Activated T-helper 1 cell treated with anti-CD3 and anti-CD28 coated beads, Interleukin-2, amount 50 U/mL, for 16 hours (primary cell): Measurements from ENCODE around the gene C10orf90.
"Not testable (repeated sequence)": the region's sequence is repeated elsewhere in the genome, so short reads cannot be mapped to it uniquely, and the experiment has no call there.

Experiments used
- DNase-seq, 2 donors: peaks; one replicate each; pipeline ENCODE4 v3.0.0-alpha.2; 2020; ENCODE audit warnings: low read depth in 1 of 2, low spot score in 1 of 2

C10orf90 gene

DNA sequence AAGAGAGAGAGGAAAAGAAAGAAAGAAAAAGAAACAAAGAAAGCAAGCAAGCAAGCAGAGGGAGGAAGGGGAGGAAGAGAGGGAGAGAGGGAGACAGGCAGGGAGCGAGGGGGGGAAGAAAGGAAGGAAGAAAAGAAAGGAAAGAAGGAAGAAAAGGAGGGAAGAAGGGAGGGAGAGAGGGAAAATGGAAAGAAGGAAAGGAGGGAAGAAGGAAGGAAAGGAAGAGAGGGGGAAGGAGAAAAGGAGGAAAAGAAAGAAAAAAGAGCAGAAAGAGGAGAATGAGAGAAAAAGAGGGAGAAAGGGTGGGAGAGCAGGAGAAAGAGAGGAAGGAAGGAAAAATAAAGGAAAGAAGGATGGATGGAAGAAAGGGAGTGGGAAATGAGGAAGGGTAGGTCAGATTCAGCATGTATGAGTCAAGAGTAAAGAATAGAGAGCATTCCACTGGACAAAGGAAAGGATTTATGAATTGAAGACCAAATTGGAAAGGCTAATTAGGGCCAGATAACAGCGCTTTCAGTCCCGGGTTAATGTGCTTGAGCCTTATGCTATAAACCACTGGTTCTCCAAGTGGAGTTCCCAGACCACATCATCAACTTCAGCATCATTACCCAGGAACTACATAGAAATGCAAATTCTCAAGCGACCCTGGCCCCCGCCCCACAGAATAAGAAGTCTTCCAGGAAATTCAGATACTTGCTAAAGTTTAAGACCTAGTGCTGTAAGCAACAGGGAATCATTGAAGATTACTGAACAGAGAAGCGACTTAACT, 85.1 kb downstream of the C10orf90 start:
- no peak for DNase-seq

DNA sequence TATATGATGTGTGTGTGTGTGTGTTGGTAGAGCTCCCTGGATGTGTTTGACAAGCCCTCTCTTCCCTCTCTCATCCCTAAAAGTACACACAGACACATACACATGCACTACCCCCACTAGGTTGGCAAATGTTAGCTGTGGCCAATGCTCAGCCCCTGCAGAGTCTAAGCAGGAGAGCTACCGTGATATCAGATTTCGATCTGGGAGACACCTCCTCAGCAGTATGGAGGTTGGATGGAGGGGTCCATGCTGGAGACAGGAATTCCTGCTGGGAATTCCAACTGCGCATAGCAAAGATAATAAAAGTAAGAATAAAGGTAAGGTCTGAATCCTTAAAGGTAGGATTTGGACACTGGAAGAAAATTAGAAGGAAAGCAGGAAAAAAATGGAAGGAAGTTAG, 85.7 kb downstream of the C10orf90 start:
- DNase-seq = no peak

DNA sequence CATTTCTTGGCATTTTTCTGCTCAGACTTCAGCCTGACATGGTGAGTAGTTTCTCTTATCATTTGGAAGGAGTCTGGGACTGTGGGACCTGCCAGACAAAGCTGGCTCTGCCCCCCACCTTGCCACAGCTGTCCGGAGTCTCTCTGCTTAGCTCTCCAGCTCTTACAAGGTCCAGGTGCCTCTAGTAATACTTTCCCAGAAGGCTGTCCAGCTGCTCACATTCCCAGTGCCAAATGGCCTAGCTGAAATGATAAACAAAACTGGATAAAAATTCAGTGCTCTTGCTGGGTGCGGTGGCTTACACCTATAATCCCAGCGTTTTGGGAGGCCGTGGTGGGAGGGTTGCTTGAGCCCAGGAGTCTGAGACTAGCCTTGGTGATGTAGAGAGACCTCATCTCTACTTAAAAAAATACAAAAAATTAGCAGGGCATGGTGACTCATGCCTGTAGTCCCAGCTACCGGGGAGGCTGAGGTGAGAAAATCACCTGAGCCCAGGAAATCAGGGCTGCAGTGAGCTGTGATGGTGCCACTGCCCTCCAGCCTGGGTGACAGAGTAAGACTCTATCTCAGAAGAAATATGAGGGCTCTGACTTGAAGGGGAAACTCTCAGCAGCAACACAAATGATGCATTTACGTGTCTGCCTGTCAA, 86.8 kb downstream of the C10orf90 start:
- DNase-seq = no peak

DNA sequence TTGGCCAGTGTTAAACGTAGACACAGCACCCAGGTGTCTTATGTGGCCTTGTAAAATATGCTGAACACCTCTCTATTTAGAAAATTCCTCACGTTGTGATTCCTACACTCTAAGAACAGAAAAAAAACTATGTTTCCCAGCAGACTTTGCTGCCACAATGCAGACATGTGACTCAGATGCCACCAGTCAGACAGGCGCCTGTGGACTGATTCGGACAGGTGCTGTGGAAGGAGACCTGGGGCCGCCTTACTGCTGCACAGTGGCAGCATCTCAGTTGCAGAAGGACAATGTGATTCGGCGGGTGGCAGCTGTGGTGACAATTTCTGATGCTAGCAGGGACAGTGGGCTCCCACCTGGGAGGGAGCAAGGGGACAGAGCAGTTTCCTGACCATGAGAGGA, 88.8 kb downstream of the C10orf90 start:
- no peak for DNase-seq

DNA sequence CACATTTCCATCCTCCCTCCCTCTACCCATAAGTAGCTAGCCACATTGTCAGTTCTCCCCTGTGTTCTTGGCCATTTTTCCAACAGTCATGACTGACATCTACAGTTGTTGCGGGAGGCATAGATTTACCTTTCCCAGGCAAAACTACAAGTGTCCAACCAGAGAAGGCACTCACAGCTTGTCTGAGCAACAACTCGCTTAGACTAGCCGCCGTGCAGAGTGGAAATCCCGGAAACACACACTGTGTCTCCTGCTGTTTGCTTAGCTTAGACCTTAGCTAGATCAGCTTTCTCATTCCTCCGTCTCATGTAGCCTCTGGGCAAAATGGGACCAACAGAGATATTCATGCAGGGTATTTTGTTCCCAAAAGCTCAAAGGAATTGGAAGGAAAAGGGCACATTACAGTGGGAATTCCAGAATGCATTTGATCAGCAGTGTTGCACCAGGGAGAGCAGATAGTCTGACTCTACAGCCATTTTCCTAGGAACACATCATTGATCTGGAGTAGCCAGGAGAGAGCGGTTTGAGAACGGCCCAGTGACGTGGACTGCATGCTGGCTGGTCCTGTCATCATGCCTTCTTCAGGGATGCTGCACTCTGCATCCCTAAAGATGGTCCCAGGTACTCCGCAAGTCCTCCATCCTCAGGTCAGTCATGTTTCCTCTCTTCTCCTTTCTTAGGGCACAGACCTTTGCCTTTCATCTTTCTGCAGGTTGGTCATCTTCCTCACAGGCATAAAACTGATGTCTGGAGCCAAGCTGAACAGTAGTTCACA, 89.4 kb downstream of the C10orf90 start:
- DNase-seq = no peak

DNA sequence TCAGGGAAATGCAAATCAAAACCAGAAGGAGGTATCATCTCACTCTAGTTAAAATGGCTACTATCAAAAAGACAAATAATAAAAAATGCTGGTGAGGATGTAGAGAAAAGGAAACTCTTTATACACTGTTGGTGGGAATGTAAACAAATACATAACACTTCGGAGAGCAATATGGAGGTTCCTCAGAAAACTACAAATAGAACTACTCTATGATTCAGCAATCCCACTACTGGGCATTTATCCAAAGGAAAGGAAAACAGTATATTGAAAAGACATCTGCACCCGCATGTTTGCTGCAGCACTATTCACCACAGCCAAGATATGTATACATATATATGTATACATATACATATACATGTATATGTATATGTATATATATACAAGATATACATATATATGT, 94.2 kb downstream of the C10orf90 start:
- DNase-seq = no peak

DNA sequence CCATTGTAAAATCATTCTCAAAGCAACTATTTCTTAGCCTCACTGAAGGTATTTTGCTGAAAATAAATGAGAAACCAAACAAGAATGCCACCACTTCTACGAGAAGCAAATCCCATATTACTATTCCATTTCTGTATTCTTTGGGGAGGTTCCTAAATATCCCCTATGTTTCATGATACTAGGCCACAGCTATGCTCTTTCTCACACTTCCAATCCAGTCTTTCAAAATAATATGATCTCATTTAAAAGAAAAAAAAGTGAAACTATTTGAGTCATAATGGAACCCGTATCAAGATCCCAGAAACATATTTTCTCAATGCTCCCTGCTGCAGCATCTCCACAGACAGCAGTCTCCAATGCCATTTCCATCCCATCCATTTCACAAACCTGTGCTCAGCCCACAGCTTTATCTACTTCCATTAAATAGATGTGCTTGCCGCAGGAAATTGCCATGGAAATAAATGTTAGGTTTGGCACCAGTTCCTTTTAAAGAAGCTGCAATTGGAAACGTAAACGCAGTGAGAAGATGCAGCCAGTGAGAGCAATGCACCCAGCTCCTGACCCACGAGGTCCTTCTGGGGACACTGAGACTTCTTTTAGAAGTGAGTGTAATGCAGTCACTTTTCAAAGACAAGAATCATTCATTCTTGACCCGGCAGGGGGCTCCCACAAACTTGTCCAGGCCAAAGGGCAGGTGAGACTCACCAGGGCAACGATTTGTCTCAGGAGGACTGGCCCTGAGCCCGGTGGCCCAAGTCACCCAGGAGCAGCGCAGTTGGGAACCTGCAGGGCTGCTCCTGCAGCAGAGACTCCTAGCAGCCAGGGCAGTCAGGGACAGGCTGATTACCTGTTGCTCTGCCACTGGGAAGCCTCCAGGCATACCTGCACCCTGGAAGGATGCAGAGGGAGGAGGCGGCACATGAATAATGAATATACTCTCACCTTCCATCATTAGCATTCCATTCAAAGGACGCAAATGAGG, 99.6 kb downstream of the C10orf90 start:
- DNase-seq = no peak

DNA sequence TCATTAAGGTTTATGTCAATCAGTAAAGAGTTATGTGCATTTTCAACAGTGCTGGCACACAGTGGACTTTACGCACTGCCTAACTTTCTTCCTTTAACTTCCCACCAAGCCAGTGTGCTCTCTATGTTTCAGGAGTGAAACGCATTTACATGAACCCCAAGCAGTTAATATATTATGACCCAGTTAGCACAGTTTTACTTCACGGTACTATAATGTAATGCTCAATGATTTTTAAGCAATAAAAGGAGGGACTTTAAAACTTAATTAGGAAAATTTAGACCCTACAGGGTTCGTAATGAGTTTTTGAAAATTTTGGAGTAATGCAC, 100.3 kb downstream of the C10orf90 start:
- no peak for DNase-seq

DNA sequence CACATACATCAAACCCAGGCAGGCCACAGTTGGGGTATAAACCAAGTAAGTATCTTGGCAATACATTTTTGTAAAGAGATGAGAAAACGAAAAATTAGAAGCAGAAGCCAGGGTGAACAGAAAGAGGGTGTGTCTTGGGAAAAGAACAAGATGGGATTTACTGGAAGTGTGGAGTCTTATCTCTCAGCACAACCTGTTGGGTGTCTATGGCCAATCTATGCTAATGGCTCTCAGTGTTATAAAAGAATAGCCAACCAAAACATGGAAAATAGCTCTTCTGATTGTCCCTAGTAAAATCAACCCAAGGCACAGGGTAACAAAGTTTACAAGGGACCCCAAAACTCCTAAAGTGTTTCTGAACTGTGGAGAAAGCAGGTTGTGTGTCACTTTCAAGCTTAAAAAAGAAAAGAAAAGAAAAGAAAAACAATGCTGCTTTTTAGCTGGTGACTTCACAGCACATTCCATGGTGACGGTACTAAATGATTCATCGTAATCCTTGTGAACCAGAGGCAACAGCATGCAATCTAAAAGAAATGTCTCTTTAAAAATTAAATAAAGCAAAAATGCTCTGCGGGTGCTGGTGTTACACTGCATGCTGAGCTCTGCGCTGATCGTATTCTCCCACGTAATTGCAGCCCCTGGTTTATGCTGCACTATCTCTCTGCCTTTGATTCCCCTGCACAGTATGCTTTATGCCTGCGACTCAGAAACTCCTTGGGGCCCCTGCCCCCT, 100.8 kb downstream of the C10orf90 start:
- DNase-seq = no peak

DNA sequence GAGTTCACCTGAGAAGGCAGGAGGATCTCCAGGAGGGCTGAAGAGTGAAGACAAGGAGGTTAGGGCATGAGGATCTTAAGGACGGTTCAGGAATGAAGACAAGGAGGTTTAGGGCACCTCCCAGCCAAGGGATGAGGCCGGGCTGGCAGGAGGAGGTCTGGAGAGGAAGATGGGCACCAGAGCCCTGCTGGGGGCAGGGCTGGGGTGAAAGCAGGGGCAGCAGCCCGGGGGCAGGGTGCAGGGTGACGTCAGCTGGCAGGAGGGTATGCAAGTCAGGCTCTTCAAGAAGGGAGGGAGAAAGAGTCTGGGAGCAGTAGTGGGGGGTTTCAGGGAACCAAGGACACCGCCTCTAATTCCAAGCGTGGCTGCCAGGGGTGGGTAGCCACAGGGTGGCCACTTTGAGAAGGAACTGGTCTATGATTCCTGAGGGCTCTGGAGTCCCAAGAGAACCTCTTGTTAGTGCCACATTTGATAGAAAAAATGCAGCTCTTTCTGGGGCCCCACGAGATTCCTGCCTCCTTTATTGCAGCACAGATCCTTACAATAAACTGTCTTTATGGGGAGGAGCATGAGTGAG, 101.6 kb downstream of the C10orf90 start:
- no peak for DNase-seq

DNA sequence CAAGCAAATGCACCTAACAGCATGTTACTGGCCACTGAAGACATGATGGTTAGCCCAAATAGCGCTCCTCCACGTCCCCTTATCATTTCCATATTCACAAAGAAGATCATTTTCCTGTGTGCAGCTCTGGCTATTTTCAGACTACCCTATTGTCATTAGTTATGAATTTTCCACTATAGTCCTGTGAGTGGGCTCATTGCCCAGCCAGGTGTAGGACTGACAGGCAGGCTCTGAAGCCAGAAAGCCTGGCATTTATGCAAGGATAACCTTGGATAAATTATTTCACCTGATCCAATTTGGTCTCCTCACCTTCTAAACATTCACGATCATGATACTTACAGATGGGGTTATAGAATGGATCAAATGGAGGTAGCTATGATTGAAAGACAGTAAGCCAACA, 104.6 kb downstream of the C10orf90 start:
- no peak for DNase-seq

DNA sequence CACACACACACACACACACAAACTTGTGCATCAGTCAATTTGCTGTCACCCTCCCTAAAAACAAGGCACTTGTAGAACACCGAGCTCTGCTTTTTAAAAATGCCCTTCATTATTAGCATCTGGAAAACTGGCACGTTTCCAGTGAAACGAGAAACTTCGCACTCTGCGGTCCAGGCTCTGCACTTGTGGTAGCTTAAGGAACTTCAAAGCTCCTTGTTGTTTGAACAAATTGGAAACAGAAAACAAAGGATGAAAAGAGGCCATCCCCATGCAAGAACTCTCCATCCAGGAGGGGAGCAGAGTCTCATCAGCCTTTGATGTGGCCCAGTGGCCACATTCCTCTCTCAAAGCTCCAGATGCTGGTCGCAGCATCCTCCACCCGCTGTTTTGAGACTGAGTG, 105.1 kb downstream of the C10orf90 start:
- DNase-seq = no peak

DNA sequence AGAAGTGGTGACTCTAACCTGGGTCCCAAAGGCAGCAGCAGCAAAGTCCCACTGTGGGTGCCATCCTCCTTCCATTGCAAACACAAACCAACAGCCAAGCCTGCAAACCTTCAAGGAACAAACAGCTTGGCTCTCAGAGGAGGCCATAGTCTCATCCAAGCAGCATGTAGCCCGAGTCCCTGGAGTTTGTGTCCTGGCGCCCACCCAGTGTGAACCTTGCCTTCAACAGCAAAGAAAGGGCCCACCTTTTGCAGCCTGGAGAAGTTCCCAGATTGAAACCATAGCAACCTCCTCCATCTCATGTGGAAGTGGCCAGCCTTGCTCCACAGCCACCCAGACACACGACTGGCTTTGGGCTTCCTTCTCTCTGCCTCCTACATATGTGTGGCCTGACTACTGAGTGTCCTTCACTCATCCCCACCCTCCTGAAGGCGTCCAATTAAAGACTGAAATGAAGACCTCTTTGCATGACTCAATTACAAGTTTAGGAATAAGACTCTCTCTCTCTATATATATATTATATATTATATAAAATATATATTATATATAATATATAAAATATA, 106.1 kb downstream of the C10orf90 start:
- no peak for DNase-seq

DNA sequence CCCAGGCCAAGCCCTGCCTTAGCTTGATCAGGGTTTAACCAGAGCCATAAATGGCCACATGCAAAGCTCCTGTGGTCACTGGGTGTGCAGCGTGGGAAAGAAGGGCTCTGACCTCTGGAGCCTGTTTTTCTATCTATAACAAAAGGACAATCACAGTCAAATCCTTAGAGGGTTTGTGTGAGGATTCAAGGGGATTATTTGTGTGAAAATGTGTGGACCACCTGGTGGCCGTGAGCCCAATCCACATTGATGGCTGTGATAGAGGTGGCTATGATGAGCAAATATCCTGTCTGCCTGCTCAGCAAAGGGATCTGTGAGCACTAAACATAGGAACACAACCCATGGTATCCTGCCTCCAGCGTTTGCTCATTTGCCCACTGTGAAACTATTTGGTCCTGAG, 107.1 kb downstream of the C10orf90 start:
- DNase-seq = no peak

DNA sequence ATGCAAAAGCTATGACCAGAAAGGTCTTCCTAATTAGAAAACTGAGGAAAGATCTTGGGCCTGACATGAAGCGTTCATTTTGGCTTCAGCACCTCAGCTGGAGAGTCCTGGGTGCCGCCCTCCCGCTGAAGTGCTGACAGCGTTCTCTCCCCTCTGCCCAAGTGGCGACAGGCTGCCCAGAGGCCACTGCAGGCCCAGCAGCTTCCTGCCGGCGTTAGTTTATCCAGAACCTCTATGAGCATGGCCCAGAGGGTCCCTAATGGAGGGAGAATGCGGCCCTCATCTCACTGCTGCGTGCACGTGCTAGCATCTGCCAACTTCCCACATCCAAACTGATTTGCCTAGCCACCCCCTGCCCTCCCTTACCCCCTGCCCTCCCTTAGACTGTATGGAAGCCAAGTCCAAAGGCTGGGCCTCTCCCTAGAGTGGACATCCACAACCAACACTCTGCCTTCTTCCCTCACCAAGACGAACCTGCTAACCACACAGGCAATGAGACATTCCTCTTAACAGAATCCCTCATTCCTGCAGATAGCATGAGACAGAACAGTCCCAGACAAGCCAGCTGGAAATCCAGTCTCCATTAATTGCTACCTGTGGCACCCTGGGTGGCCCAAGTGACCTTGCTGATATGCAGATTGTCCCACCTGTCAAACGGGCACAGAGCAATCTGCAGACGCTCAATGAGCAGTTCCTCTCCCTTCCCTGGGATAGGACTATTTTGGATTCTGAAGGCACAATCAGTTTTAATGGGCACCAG, 108.4 kb downstream of the C10orf90 start:
- no peak for DNase-seq

DNA sequence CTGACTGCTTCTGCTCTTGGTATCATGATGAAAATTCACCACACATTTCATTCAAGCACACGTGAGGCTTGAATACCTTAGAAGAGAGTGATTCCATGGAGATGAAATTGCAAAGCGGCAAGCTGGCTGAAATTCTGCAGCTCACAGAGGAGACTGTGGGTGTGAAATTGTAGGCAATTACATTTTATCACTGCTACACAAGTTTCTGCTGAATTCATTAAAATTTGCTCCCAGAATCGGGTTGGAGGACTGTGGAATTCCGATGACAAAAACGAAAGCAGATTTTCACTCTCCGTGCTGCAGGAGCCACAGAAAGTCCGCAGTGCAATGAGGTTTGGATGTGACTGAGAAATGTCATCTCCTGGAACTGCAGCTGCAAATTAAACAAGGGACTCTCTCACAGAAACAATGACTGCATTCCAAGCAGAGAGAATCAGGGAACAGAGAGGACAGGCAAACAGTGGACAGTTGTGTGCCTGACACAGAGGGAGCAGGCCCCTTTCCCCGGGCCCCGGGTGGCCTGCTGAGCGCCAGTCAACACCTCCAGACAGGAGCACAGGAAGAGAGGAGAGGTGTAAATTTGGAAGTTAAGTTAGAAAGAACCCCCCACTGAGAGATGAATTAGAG, 109.1 kb downstream of the C10orf90 start:
- no peak for DNase-seq

DNA sequence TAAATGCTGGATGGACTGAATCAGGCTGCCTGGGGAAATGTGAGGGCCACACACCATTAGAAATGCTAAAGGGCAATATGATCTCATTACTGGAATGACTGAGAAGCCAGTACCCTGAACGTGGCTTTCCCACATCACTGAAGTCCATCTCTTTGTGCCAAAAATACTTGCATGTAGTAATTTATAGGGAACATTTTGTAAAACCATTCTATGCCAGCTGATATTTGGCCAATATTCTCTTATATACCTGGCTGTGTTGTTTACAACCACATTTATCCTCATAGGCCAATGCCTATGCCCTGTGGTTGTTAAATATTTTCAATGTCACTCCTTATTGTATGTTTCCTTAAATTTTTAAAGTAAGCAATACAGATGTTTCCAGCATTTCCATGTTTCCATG, 111.6 kb downstream of the C10orf90 start:
- DNase-seq = no peak

DNA sequence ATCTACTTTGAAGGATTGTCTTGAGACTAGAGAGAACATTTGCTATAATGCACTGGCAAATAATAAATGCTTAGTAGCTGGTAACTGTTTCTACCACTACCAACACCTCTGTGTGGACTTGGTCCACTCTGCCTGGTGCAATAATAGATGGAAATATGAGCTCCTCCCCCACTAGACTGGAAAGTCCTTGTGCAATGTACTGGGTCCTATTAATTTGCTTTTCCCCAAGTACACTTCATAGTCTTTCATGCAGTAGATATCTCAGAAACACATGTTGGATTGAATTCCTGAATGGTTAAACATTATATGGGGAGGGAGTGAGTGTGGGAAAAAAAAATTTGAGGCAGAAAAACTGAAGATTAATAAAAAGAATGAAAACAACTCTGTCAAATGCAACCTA, 119.3 kb downstream of the C10orf90 start:
- DNase-seq = no peak

DNA sequence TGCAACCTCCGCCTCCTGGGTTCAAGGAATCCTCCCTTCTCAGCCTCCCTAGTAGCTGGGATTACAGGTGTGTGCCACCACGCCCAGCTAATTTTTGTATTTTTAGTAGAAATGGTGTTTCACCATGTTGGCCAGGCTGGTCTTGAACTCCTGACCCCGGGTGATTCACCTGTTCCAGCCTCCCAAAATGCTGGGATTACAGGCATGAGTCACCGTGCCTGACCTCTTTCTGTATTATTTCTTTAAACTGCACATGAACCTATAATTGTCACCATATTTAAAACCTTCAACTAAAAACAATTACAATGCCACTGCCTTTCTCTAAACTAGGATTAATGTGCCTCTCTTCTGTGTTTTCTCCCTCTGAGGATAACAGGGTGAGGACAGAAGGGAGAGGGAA, 119.9 kb downstream of the C10orf90 start:
- not testable (repeated sequence) for DNase-seq
